ENCODE results near the gene AQP9.

AQP9 gene

DNA sequence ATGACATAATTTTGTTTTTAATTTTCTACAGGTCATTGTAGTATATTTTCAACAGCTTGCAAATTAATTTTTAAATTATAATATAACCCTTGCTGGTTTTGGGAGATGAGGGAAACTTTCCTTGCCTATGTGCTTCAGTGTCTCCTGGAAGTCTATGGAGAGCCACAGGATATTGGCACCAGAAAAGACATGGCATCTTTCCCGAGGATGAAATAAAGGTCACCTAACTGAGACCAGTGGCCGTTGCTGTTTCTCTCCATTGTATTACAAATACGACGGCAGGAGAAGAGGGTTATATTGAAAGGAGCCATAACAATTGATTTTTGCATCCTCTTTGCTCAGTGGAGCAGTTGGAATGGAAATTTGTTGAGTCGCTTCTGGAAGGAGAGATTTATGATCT is 19.9 kb upstream of the AQP9 start:
- no peaks in the 10 kb centered on the region for H3K4me1 ChIP-seq (ENCODE audit: insufficient read depth, low read length, severe bottlenecking)
- no peaks in the 10 kb centered on the region for H3K79me2 ChIP-seq (ENCODE audit: insufficient read depth, low read length)
- no peak overlapping the region for H3K9ac ChIP-seq (ENCODE audit: low read length)
- no peak overlapping the region for H3K27ac ChIP-seq (ENCODE audit: low read depth, low read length, poor library complexity, severe bottlenecking)
- H4K20me1 ChIP-seq (ENCODE audit: insufficient read depth, low read length): no peaks in the 10 kb centered on the region
- H3K27me3 ChIP-seq (ENCODE audit: insufficient read depth, low read length): no peaks in the 10 kb centered on the region
- no peak overlapping the region for H3K4me3 ChIP-seq (ENCODE audit: low read depth, low read length, poor library complexity, severe bottlenecking)
- no peak for TF ChIP-seq EZH2 (IDR thresholded peaks at IDR 0.05; ENCODE audit: borderline replicate concordance, low read length)
- TF ChIP-seq, protein P1, sequence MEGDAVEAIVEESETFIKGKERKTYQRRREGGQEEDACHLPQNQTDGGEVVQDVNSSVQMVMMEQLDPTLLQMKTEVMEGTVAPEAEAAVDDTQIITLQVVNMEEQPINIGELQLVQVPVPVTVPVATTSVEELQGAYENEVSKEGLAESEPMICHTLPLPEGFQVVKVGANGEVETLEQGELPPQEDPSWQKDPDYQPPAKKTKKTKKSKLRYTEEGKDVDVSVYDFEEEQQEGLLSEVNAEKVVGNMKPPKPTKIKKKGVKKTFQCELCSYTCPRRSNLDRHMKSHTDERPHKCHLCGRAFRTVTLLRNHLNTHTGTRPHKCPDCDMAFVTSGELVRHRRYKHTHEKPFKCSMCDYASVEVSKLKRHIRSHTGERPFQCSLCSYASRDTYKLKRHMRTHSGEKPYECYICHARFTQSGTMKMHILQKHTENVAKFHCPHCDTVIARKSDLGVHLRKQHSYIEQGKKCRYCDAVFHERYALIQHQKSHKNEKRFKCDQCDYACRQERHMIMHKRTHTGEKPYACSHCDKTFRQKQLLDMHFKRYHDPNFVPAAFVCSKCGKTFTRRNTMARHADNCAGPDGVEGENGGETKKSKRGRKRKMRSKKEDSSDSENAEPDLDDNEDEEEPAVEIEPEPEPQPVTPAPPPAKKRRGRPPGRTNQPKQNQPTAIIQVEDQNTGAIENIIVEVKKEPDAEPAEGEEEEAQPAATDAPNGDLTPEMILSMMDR (IDR thresholded peaks at IDR 0.05; ENCODE audit: low read length): no peak
- no peak overlapping the region for H2AFZ ChIP-seq (ENCODE audit: low read length)
- H3K36me3 ChIP-seq (ENCODE audit: insufficient read depth, low read length): no peaks in the 10 kb centered on the region
- no peaks in the 10 kb centered on the region for H3K9me2 ChIP-seq (ENCODE audit: low read depth, low read length)
- H3K4me2 ChIP-seq (ENCODE audit: low read length): no peak overlapping the region
- H3F3A ChIP-seq (ENCODE audit: insufficient read depth, low read length): no peaks in the 10 kb centered on the region
- no peaks in the 10 kb centered on the region for H3K9me3 ChIP-seq (ENCODE audit: low read length)

DNA sequence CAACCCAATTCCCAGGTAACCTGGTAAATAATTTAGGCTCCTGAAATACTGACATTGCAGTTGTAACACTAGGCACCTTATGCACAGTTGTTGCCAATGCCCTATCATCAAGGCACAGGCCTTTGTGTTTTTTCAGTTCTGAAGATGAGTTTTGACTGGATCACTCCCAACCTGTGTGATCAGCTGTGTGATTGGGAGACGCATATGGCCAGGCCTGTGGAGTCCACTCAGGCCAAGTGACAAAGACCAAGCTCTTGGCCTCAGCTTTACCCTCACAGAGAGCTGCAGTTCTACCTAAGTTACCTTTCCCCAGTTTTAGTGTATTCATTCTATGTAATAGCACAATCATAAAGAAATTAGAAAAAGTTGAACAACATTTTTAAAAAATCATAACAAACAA is 19.2 kb upstream of the AQP9 start:
- H3K27me3 ChIP-seq (ENCODE audit: insufficient read depth, low read length): no peaks in the 10 kb centered on the region
- no peak overlapping the region for H2AFZ ChIP-seq (ENCODE audit: low read length)
- no peaks in the 10 kb centered on the region for H3K9me3 ChIP-seq (ENCODE audit: low read length)
- TF ChIP-seq EZH2 (IDR thresholded peaks at IDR 0.05; ENCODE audit: borderline replicate concordance, low read length): no peak
- TF ChIP-seq, protein P1 (IDR thresholded peaks at IDR 0.05; ENCODE audit: low read length): no peak
- H3K36me3 ChIP-seq (ENCODE audit: insufficient read depth, low read length): no peaks in the 10 kb centered on the region
- H3K9ac ChIP-seq (ENCODE audit: low read length): no peak overlapping the region
- no peak overlapping the region for H3K4me3 ChIP-seq (ENCODE audit: low read depth, low read length, poor library complexity, severe bottlenecking)
- no peaks in the 10 kb centered on the region for H3K9me2 ChIP-seq (ENCODE audit: low read depth, low read length)
- H3K79me2 ChIP-seq (ENCODE audit: insufficient read depth, low read length): no peaks in the 10 kb centered on the region
- no peaks in the 10 kb centered on the region for H3F3A ChIP-seq (ENCODE audit: insufficient read depth, low read length)
- H3K27ac ChIP-seq (ENCODE audit: low read depth, low read length, poor library complexity, severe bottlenecking): no peak overlapping the region
- H3K4me2 ChIP-seq (ENCODE audit: low read length): no peak overlapping the region
- no peaks in the 10 kb centered on the region for H3K4me1 ChIP-seq (ENCODE audit: insufficient read depth, low read length, severe bottlenecking)
- H4K20me1 ChIP-seq (ENCODE audit: insufficient read depth, low read length): no peaks in the 10 kb centered on the region

DNA sequence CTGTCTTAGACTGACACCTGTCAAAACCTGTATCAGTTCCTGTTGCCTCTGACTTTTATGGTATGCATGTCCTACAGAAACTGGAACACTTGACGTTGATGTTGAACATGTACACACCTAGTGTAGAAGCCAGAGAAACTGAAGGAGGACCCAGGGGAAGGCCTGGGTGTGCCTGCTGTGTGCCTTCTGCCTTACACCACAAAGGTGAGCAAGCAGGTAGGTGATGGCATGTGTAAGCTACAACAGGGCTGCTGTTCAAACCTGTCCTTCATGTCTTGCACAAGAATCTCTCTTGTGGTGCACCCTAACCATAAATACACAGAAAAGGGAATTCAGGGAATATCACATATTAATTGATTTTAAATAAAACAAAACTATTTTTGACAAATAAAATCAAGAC is 13.6 kb upstream of the AQP9 start:
- Histone ChIP-seq H3K9me2 (ENCODE audit: low read depth, low read length) (no peaks in the 10 kb centered on the region), H3F3A (ENCODE audit: insufficient read depth, low read length) (no peaks in the 10 kb centered on the region), H2AFZ (ENCODE audit: low read length) (no peak overlapping the region), H3K4me1 (ENCODE audit: insufficient read depth, low read length, severe bottlenecking) (no peaks in the 10 kb centered on the region), H4K20me1 (ENCODE audit: insufficient read depth, low read length) (no peaks in the 10 kb centered on the region), H3K9me3 (ENCODE audit: low read length) (0 out of 2 replicates have a peak, but pooled peaks cover 3% of the 10 kb centered on the region), H3K9ac (ENCODE audit: low read length) (no peak overlapping the region), H3K27me3 (ENCODE audit: insufficient read depth, low read length) (no peaks in the 10 kb centered on the region), H3K4me3 (ENCODE audit: low read depth, low read length, poor library complexity, severe bottlenecking) (no peak overlapping the region), H3K36me3 (ENCODE audit: insufficient read depth, low read length) (no peaks in the 10 kb centered on the region), H3K79me2 (ENCODE audit: insufficient read depth, low read length) (no peaks in the 10 kb centered on the region), H3K4me2 (ENCODE audit: low read length) (no peak overlapping the region), H3K27ac (ENCODE audit: low read depth, low read length, poor library complexity, severe bottlenecking) (no peak overlapping the region)
- no peak for TF ChIP-seq EZH2 (IDR thresholded peaks at IDR 0.05; ENCODE audit: borderline replicate concordance, low read length)
- TF ChIP-seq, protein P1 (IDR thresholded peaks at IDR 0.05; ENCODE audit: low read length): no peak

Measured in OCI-LY1 (cell line).